ENCODE measurements around the gene CAPN12.

GRCh38 chr19:38693380-38694223, 50.7 kb downstream of the CAPN12 start:
- TF ChIP-seq CTCF (conservative IDR thresholded peaks at IDR 0.05; ENCODE audit: low read depth, low read length), result no peak
- TF ChIP-seq EZH2 (IDR thresholded peaks at IDR 0.05; ENCODE audit: borderline replicate concordance, low read depth, low read length, poor library complexity, severe bottlenecking), result no peak
